ENCODE data around the gene DIP2B.

DIP2B gene

GRCh38 chr12:50612882-50613281 is 108.1 kb downstream of the DIP2B start:
- DNase-seq (ENCODE audit: low spot score), result no peak

GRCh38 chr12:50613463-50613862 is 108.7 kb downstream of the DIP2B start:
- no peak for DNase-seq (ENCODE audit: low spot score)

- DNase-seq (ENCODE audit: low spot score), result peak; percentile 23
Observed at GRCh38 chr12:50614167-50614759, 109.5 kb downstream of the DIP2B start.

DNA sequence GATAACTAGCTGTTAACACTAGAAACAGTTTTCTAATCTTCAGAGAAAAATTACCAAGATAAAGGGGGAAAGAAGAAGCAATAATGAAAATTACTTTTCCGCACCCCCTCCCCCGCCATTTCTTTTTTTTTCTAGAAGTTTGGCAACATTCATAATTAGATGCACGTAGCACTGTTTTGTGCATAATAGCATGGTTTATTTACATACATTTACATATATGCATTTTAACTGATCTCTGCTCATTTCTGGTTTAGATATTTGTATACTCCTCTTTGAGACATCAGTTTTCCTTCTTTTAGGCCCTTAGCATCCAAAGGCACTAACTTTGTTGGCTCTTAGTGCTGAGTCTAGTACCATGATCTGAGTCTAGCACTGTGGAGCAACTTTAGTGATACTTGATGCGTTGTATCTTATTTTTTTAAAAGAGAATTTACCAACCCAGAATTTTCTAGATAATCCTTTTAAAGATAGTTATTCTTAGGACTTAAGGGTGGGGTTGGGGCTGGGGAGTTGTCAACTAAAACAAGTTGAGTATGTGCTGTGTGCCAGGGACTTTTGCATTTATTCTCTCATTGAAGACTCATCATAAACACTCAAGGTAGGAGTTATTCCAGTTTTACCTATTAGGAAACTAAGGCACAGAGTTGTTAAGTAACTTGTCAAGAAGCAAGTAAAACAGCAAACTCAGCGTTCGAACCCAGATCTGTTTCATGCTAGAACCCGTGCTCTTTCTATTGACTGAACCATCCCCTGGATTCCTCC is 110.5 kb downstream of the DIP2B start:
- DNase-seq (ENCODE audit: low spot score), result no peak

- DNase-seq (ENCODE audit: low spot score), result no peak
Observed at GRCh38 chr12:50615907-50616296, 111.1 kb downstream of the DIP2B start.

DNA sequence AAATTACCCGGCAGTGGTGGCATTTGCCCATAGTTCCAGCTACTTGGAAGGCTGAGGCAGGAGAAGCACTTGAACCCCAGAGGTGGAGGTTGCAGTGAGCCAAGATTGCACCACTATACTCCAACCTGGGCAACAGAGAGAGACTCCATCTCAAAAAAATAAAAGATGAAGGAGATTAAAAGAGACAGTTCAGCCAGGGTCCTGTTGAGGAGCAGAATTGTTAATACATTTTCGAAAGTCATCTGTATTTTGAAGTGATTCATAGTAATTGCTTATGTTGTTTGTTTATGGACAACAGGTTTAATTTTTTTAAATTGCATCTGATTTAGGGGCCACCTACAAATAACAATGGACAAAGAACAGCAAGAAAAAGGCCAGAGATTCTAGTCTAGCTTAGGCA is 112.9 kb downstream of the DIP2B start:
- DNase-seq (ENCODE audit: low spot score), result no peak

- no peak for DNase-seq (ENCODE audit: low spot score)
Observed at GRCh38 chr12:50618864-50619609, 114.3 kb downstream of the DIP2B start.

DNA sequence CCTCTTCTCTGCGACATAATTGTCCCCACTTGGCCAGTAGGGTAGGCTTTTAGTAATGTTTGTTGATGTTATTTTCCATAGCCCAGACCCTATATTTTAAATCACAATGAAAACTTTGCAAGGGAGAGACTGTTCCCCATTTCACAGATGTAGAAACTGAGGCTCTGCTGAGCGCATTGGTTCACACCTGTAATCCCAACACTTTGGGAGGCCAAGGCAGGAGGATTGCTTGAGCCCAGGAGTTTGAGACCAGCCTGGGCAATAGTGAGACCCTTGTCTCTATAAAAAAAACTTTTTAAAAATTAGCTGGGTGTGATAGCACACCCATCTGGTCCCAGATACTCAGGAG is 114.8 kb downstream of the DIP2B start:
- no peak for DNase-seq (ENCODE audit: low spot score)

DNA sequence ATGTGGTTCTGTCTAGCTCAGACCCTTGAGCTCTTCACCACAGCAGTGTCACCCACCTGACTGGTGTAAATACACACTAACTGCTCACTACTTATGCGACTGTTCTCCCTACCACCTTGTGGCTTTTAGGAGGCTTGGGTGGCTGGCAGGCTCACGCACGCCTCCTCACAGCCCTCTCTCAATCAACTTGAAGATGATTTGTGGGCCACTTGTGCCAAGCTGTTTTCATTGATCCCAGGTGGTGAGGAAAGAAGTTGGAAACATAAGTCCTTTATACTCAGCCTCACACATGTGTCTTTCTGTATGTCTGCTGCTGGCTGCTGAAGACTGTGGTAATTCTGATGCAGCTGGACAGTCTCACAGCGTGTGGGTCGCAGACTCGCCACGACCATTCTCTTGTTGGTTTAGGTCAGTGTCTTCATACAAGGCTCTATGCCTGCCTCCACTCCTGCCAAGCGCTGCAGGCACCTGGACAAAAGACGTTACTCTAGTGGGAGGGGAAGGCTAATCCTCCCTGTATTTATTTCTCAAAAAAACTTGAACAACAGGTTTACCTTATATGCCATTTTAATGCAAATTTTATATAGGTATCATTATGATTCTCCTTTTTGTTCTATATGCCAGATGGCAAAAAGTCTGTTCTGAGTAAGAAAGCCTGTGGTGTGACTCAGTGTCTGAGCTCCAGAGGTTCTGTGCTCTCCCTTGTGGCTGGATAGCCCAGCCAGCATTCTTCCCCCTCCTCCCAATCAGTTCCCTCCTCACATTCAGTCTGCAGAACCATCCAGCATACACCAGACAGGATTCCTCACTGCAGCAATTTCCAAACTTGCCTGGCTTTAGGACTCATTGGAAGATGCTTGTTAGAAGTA is 115.6 kb downstream of the DIP2B start:
- DNase-seq (ENCODE audit: low spot score), result peak; percentile 91

- DNase-seq (ENCODE audit: low spot score), result no peak
Observed at GRCh38 chr12:50620978-50621360, 116.2 kb downstream of the DIP2B start.

GRCh38 chr12:50621399-50622300 is 116.9 kb downstream of the DIP2B start:
- no peak for DNase-seq (ENCODE audit: low spot score)

DNA sequence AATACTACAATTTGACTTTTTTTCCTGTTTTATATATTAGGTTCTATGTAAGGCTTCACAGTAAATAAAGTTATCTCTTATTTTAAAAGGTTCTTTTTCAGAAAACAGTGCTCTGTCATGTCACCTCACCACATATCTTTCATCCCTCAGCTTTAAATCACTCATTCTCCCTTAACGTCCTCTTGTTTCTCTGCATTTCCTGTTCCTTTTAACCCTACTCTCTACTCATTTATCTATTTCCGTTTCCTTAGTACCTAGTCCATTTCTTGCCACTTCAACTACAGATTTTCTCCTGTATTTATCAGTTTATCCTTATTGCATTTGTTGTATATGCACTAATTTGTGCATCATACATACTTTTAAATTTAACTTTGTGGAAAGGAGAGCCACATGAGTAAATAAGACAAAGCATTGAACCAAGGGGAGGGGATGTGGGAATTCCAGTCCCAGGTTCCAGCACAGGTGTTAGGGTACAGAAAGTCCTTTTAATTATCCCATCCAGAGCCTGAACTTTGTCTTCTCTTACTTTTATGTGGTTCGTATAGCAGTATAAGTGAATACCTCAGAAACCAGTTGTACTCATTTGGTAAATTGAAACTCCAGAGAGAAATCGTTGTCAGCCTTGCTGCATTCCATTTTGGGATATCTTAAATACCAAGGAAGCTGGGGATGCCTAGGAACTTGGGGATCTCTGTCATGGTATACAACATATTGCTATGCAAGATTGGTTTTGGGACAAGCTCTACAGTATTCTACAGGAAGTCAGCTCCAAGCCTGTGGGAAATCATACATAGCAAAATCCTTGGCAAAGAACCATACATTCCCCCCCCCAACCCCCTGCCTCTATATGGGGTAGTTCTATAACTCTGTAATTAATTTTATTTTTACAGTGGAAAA is 120.5 kb downstream of the DIP2B start:
- no peak for DNase-seq (ENCODE audit: low spot score)

DNA sequence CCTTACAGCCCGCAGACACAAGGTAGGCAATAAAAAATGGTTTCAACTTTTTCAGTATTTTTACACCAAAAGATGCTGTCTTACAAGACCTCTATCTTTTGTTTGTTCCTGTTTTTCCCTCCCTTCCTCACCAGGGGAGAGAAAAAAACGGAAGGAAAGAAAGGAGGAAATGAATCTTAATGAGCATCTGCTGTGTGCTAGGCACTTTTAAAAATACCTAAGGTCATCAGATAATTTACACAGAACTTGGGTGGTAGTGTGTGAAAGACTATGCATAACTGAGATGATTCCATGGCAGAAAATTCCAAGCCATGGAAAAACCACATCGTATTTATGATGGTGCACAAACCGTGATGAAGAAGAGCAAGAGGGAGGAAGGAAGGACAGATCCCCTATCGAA is 121.2 kb downstream of the DIP2B start:
- DNase-seq (ENCODE audit: low spot score), result no peak

DNA sequence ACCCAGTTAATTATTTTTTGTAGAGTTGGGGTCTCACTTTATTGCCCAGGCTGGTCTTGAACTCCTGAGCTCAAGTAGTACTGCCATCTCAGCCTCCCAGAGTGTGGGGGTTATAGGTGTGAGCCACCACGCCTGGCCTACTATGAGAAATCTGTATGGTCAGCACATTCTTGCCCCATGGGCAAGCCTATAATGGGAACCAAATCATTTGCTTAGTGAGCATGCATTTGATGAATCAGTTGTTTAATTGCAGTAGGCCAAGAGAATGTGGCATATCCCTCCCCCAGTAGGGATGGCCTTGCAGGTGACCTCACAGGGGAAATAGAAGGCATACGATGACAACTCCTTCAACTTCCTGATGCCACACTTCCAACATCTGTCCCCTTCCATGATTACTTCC is 122.7 kb downstream of the DIP2B start:
- no peak for DNase-seq (ENCODE audit: low spot score)

- no peak for DNase-seq (ENCODE audit: low spot score)
Observed at GRCh38 chr12:50628394-50628793, 123.6 kb downstream of the DIP2B start.

DNA sequence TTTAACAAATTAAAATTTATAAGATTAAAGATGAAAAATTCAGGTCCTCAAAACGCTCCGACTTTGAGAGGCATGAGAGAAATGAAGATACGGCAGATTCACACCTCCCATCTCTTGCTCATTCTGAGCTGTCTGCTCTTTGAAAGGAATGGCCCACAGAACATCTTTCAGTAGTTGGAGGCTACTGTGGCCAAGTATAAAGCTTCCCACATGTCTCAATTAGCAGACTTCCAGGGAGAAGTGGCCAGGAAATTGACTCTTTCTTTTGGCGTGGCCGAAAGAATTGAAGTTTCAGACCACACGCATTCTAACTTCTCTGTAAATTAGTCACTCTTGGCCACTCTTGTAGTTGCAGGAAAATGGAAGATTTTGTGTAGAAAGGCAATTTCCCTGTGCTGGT is 129.2 kb downstream of the DIP2B start:
- peak; percentile 76 for DNase-seq (ENCODE audit: low spot score)

GRCh38 chr12:50634379-50634778 is 129.6 kb downstream of the DIP2B start:
- DNase-seq (ENCODE audit: low spot score), result no peak

DNA sequence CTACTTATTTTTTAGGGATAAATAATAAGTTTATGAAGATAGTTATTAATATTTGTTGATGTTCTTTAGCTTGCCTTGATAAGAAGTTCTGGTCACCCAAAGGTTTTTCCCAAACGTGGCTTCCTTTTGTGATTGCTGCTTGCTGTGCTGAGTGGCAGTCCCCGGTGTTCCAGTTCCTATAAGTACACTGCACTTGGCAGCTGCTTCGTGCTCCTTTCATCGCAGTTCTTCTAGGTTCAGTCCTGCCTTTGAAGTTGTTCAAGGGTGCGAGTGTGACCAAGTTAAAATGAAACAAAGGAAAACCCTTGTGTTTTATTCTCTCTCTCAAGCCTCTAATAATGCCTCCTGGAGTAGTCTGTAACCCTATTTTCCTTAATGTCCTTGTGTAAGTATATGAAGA is 130.6 kb downstream of the DIP2B start:
- no peak for DNase-seq (ENCODE audit: low spot score)

DNA sequence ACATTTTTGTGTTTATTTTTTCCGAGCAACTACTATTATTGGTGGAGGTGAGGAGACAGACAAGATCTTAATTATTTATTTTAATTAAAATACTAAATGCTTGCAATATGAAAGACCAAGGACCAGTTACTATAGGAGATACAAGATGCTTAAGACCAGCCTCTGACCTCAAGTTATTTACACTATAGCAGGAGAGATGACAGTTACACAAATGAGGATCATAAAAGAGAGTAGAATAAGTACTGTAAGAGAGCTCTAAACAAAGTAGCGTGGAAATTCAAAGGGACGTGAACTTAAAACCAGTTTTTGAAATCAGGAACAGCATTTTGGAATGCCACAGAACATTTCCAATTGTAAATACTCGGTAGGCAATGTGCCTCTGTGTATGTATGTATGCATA is 131.1 kb downstream of the DIP2B start:
- no peak for DNase-seq (ENCODE audit: low spot score)

GRCh38 chr12:50636505-50636904 is 131.7 kb downstream of the DIP2B start:
- DNase-seq (ENCODE audit: low spot score), result no peak
